ENCODE measurements around the gene PTPRM.

DNA sequence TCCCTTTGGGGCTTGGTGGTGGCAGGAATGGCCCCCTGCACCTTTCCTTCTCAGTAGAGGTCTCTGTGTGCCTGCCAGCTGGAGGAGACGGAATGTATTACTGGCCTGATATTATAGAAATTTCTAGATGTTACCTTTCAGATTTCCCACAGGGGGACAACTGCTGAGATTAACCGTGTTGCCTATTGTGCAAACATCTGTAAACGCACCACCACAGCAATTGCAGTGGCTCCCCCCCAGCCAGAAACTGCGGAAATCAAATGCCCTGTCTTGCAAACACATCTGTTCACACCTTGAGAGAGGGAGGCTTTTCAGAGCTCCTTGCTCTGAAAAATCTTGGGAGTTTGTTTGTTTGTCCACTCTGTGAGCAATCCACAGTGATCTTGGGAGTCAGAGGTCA is 772.1 kb downstream of the PTPRM start:
- TF ChIP-seq, protein P1, sequence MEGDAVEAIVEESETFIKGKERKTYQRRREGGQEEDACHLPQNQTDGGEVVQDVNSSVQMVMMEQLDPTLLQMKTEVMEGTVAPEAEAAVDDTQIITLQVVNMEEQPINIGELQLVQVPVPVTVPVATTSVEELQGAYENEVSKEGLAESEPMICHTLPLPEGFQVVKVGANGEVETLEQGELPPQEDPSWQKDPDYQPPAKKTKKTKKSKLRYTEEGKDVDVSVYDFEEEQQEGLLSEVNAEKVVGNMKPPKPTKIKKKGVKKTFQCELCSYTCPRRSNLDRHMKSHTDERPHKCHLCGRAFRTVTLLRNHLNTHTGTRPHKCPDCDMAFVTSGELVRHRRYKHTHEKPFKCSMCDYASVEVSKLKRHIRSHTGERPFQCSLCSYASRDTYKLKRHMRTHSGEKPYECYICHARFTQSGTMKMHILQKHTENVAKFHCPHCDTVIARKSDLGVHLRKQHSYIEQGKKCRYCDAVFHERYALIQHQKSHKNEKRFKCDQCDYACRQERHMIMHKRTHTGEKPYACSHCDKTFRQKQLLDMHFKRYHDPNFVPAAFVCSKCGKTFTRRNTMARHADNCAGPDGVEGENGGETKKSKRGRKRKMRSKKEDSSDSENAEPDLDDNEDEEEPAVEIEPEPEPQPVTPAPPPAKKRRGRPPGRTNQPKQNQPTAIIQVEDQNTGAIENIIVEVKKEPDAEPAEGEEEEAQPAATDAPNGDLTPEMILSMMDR (IDR thresholded peaks at IDR 0.05) = no peak
- TF ChIP-seq EZH2 (IDR thresholded peaks at IDR 0.05) (no peak), EZH2phosphoT487 (IDR thresholded peaks at IDR 0.05) (no peak)

Measured in neural progenitor cell (in vitro differentiated cells).